Chondrocyte (in vitro differentiated cells): ENCODE data around the gene TLX1. TPM values are rescaled to one million over a fixed set of nuclear protein-coding genes. Genes with fewer than 3 reads are reported as not detected.

ENCODE experiments used
- DNase-seq: peaks from one replicate; pipeline ENCODE4 v3.0.0; 2021; ENCODE audit warnings: mixed read lengths, low spot score
- H3K27ac Mint-ChIP-seq: one replicate; pipeline ENCODE4 v1.8.0; 2021; ENCODE audit warnings: mild to moderate bottlenecking, moderate library complexity, mixed read lengths; ENCODE audit not compliant: unreplicated experiment
- H3K27me3 Mint-ChIP-seq: 2 replicates; pipeline ENCODE4 v1.8.0; 2021; ENCODE audit warnings: low read depth, mixed read lengths
- H3K36me3 Mint-ChIP-seq: 2 replicates; pipeline ENCODE4 v1.8.0; 2021; ENCODE audit warnings: low read depth, mixed read lengths
- H3K4me1 Mint-ChIP-seq: 2 replicates; pipeline ENCODE4 v1.8.0; 2021; ENCODE audit warnings: low read depth, mild to moderate bottlenecking, mixed read lengths
- H3K4me3 Mint-ChIP-seq: one replicate; pipeline ENCODE4 v1.8.0; 2021; ENCODE audit warnings: mild to moderate bottlenecking, moderate library complexity, mixed read lengths; ENCODE audit not compliant: unreplicated experiment
- H3K9me3 Mint-ChIP-seq: 2 replicates; pipeline ENCODE4 v1.8.0; 2021; ENCODE audit warnings: low read depth, mixed read lengths
- CTCF ChIP-seq: fragments of 200-600 bp; sonication (generic); IDR thresholded peaks from 2 replicates; pipeline ENCODE4 v1.5.0; 2021; ENCODE audit warnings: antibody characterized with exemption, mild to moderate bottlenecking, moderate library complexity
- total RNA-seq: library from RNA; stranded (reverse); gene quantifications from 3 replicates; pipeline ENCODE4 v1.2.1, GENCODE V29; 2021

TLX1 gene
- total RNA-seq, 1 donor from 2014 or later = not detected

GRCh38 chr10:101166430-101166829, 35.3 kb downstream of the TLX1 start:
- Mint-ChIP-seq H3K27me3 (peaks cover 73% of the 10 kb centered on the region), H3K4me1 (peaks cover 5% of the 10 kb centered on the region), H3K36me3 (peaks cover 1% of the 10 kb centered on the region), H3K4me3 (no peak overlapping the region), H3K9me3 (no peaks in the 10 kb centered on the region), H3K27ac (no peak overlapping the region)
- DNase-seq = no peak
- TF ChIP-seq CTCF = no peak

- H3K4me1 Mint-ChIP-seq = no peaks in the 10 kb centered on the region
- DNase-seq = no peak
- peaks cover 30% of the 10 kb centered on the region for H3K27me3 Mint-ChIP-seq
- H3K4me3 Mint-ChIP-seq = no peak overlapping the region
- TF ChIP-seq CTCF = no peak
- peaks cover 25% of the 10 kb centered on the region for H3K9me3 Mint-ChIP-seq
- H3K36me3 Mint-ChIP-seq = peaks cover 2% of the 10 kb centered on the region
- H3K27ac Mint-ChIP-seq = no peak overlapping the region
Measured at GRCh38 chr10:101172741-101173140, 41.6 kb downstream of the TLX1 start.

- TF ChIP-seq CTCF = no peak
- Mint-ChIP-seq H3K36me3 (peaks cover 2% of the 10 kb centered on the region), H3K4me1 (no peaks in the 10 kb centered on the region), H3K27me3 (peaks cover 24% of the 10 kb centered on the region), H3K4me3 (no peak overlapping the region), H3K27ac (no peak overlapping the region), H3K9me3 (peaks cover 25% of the 10 kb centered on the region)
- DNase-seq = no peak
Measured at GRCh38 chr10:101174319-101174718, 43.2 kb downstream of the TLX1 start.

- no peak for DNase-seq
- Mint-ChIP-seq H3K4me1 (no peaks in the 10 kb centered on the region), H3K9me3 (peaks cover 25% of the 10 kb centered on the region), H3K4me3 (no peak overlapping the region), H3K36me3 (peaks cover 4% of the 10 kb centered on the region), H3K27ac (no peak overlapping the region), H3K27me3 (peaks cover 30% of the 10 kb centered on the region)
- TF ChIP-seq CTCF = no peak
Measured at GRCh38 chr10:101176577-101176976, 45.5 kb downstream of the TLX1 start.

GRCh38 chr10:101182936-101183335, 51.8 kb downstream of the TLX1 start:
- DNase-seq = no peak
- peaks cover 33% of the 10 kb centered on the region for H3K27me3 Mint-ChIP-seq
- no peaks in the 10 kb centered on the region for H3K4me1 Mint-ChIP-seq
- TF ChIP-seq CTCF = no peak
- H3K27ac Mint-ChIP-seq = no peak overlapping the region
- peaks cover 2% of the 10 kb centered on the region for H3K36me3 Mint-ChIP-seq
- no peaks in the 10 kb centered on the region for H3K9me3 Mint-ChIP-seq
- H3K4me3 Mint-ChIP-seq = no peak overlapping the region
